ENCODE results near the gene PRDM16.

The PRDM16 gene

GRCh38 chr1:3373700-3374405 is 304.9 kb downstream of the PRDM16 start:
- DNase-seq (ENCODE audit: low read depth): no peak

- no peak for DNase-seq (ENCODE audit: low read depth)
Measured at GRCh38 chr1:3375245-3375644, 306.2 kb downstream of the PRDM16 start.

GRCh38 chr1:3377166-3377565 is 308.2 kb downstream of the PRDM16 start:
- DNase-seq (ENCODE audit: low read depth): no peak

- DNase-seq (ENCODE audit: low read depth): no peak
Measured at GRCh38 chr1:3377604-3378279, 308.7 kb downstream of the PRDM16 start.

GRCh38 chr1:3378411-3379208 is 309.6 kb downstream of the PRDM16 start:
- no peak for DNase-seq (ENCODE audit: low read depth)

- no peak for DNase-seq (ENCODE audit: low read depth)
Measured at GRCh38 chr1:3379934-3380333, 310.9 kb downstream of the PRDM16 start.

GRCh38 chr1:3380469-3380868 is 311.5 kb downstream of the PRDM16 start:
- no peak for DNase-seq (ENCODE audit: low read depth)

- no peak for DNase-seq (ENCODE audit: low read depth)
Measured at GRCh38 chr1:3381901-3382300, 312.9 kb downstream of the PRDM16 start.

- no peak for DNase-seq (ENCODE audit: low read depth)
Measured at GRCh38 chr1:3382326-3383057, 313.5 kb downstream of the PRDM16 start.

- no peak for DNase-seq (ENCODE audit: low read depth)
Measured at GRCh38 chr1:3383679-3384078, 314.7 kb downstream of the PRDM16 start.

GRCh38 chr1:3384407-3384806 is 315.4 kb downstream of the PRDM16 start:
- no peak for DNase-seq (ENCODE audit: low read depth)

GRCh38 chr1:3386205-3387002 is 317.4 kb downstream of the PRDM16 start:
- no peak for DNase-seq (ENCODE audit: low read depth)

- no peak for DNase-seq (ENCODE audit: low read depth)
Measured at GRCh38 chr1:3387401-3387800, 318.4 kb downstream of the PRDM16 start.

- DNase-seq (ENCODE audit: low read depth): no peak
Measured at GRCh38 chr1:3389093-3389833, 320.3 kb downstream of the PRDM16 start.

- DNase-seq (ENCODE audit: low read depth): no peak
Measured at GRCh38 chr1:3390291-3390690, 321.3 kb downstream of the PRDM16 start.

- no peak for DNase-seq (ENCODE audit: low read depth)
Measured at GRCh38 chr1:3391711-3392110, 322.7 kb downstream of the PRDM16 start.

- DNase-seq (ENCODE audit: low read depth): no peak
Measured at GRCh38 chr1:3393024-3393986, 324.3 kb downstream of the PRDM16 start.

- DNase-seq (ENCODE audit: low read depth): no peak
Measured at GRCh38 chr1:3393987-3394920, 325.3 kb downstream of the PRDM16 start.
